DMS79 (cell line): ENCODE data around the gene FCGBP.

Source experiments
- DNase-seq: peaks from one replicate; lab custom pipeline; 2025; lab: John Stamatoyannopoulos, UW

Gene FCGBP

DNA sequence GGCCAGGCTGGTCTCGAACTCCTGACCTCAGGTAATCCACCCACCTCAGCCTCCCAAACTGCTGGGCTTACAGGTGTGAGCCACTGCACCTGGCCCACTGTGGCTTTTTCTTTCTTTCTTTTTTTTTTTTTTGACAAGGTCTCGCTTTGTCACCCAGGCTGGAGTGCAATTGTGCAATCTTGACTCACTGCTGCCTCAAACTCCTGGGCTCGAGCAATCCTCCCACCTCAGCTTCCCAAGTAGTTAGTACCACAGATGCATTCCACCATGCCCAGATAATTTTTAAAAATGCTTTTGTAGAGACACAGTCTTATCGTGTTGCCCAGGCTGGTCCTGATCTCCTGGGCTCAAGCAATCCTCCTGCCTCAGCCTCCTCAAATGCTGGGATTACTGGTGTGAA lies 12.1 kb upstream of the FCGBP start:
- DNase-seq = no peak

DNA sequence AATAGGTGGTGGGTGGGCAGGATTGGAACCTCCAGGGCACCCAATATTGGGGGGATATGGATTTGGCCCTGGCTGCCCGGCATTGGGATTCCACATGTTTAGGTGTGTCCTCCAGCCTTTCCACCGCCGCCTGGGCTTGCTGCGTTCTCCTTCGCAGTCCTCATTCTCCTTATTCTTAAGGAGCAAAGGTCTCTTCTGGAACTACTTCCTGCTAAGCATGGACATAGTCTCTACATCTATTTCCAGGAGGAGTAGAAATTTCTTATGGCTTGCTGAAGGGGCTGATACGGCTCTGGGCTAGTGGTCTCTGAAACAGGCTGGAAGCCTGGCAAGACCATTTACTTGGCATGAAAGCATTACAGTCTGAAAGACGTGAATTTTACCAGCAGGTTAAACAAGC lies 9.2 kb upstream of the FCGBP start:
- DNase-seq = no peak

DNA sequence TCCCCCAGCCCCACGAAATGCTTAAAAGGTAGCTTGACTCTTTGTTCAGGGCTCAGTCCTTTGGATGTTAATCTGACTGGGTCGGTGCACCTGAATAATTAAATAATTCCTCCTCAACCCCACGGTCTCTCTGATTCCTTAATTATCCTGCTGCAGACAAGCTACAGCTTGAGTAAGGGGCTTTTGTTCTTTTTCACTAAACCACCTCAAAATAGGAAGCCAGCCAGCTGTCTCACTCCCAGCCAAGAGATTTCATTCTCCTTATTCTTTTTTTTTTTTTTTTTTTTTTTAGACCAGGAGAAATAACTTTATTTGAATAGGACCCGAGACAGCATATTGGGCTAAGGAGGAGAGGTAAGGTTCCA lies 7.9 kb upstream of the FCGBP start:
- DNase-seq = no peak

DNA sequence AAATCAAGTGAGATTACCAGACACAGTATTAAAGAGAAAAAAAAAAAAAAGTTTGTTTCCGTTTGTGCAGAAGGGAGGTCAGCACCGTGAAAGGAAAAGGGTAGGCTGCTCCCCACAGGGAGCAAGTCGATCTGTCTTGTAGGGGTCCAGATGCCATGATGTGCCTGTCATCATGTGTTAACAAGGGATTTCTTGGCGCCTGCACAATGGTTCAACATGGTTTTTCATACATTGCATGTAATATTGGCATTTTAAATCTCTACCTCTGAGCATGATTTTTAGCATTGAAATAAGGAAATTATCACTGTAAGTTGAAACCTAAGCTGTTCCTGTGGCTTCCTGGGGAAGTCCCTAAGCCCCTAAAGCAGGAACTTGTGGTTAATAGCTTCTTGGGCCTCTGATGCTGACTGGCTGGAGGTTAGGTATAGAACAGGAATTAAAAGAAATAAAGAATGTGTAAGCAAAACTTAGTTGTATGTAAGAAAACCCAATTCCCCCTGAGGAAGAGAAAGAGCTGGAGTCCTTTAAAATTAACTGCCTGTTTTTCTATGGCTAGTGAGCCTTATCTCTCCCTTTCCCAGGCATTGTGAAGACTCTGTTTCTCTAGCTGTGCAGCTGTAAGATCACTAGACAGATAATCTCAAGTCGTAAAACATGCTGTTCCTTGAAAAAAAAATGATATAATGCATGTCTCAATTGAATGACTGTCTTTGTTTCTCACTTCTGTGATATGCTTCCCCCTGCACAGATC lies 7.4 kb upstream of the FCGBP start:
- no peak for DNase-seq

DNA sequence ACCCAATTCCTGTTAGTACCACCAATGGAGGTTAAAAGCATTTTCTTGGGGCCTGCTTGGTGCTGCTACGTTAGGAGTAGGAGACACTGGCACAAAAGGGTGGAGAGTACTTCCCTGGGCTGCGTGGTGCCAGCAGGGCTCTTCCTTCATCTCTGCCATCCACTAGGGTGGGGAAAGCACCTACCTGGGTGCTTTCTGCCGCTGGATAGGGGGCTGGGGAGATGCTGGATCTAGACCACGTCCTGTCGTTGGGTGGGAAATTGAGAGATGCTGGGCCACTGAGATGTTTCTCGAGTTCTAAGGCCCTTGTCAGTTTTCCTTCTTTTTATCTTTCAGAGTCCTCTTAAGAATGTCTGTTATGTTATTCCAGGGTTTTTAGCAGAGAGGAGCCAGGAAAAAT lies 6.7 kb upstream of the FCGBP start:
- no peak for DNase-seq

DNA sequence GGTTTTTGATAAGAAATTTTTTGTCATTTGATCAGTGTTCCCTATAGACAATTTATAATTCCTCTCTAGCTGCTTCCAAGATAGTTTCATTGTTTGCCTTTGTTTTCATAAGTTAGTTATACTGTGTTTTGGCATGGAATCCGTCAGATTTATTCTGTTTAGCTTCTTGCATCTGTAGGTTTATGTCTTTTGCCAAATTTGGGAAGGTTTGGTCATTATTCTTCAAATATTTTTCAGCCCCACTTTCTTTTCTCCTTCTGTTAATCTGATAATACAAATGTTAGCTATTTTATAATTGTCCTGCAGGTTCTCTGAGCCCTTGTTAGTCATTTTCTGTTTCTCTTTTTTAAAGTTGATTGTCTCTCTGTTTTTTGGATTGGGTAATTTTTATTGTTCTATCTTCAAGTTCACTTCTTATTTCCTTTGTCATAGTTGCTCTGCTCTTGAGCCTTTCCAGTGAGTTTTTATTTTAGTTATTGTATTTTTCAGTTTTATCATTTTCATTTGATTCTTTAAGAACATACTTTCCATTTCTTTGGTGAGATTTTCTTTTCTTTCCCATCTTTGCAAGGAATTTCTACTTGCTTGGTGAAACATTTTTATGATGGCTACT lies 5.9 kb upstream of the FCGBP start:
- no peak for DNase-seq

DNA sequence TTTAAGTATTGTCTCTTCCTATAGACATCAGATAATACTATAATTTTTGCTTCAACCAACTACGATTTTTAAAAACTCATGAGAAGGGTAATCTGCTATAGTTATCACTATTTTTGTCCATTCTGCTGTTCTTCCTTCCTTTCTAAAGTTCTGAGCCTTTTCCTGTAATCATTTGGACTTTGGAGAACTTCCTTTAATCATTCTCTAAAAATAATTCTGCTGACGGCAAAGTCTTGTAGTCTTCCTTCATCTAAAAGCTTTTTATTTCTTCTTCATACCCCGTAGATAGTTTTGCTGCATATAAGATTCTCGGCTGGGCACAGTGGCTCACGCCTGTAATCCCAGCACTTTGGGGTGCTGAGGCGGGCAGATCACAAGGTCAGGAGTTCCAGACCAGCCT lies 5.1 kb upstream of the FCGBP start:
- DNase-seq = no peak

DNA sequence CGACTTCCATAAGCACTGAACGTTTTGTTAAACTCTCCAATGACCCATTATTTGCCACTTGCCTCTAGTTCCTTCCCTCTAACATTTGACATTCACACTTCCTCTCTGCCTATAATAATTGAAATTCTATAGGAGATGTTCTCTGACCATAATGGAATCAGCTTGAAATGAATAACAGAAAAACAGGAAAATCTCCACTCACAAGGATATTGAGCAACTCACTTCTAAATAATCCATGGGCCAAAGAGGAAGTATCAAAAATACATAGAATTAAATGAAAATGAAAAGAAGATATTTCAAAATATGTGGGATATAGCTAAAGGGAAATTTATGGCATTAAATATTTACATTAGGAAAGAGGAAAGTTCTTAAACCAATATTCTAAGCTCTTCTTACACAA lies 3.4 kb upstream of the FCGBP start:
- no peak for DNase-seq

DNA sequence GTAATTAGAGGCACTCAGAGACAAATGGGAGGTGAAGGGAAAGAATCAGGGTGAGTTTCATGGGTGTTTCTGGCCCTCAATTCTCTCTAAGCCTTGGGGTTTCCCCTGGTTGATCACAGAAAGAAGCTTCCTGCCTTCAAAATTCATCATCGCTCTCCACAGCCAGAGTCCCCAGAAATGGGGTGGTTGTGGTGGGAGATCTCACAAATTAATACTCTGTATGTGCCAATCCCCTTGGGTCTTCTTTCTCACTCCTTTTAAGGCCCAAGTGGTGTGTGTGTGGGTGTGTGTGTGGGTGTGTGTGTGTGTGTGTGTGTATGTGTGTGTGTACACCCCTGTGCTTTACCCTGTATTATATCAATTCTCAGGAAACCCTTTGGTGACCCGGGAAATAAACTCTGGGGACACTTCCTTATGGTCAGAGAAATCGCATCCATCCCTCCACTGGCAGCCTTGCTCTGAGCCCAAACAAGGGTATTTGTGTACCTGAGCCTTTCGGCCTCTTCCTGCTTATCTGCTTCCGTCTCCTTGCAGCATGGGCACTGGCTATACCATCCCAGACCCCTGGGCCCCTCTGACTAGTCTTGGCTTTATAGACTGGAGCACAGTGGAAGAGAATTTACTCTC lies 2.8 kb upstream of the FCGBP start:
- DNase-seq = no peak

DNA sequence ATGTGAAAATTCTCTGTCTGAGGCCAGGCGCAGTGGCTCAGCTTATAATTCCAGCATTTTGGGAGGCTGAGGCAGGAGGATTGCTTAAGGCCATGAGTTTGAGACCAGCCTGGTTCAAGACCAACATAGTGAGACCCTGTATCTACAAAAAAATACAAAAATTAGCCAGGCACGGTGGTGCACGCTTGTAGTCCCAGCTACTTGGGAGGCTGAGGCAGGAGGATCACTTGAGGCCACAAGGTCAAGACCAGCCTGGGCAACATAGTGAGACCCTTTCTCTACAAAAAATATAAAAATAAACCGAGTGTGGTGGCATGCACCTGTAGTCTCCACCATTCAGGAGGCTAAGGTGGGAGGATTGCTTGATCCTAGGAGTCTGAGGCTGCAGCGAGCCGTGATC lies 2.2 kb upstream of the FCGBP start:
- DNase-seq = no peak

DNA sequence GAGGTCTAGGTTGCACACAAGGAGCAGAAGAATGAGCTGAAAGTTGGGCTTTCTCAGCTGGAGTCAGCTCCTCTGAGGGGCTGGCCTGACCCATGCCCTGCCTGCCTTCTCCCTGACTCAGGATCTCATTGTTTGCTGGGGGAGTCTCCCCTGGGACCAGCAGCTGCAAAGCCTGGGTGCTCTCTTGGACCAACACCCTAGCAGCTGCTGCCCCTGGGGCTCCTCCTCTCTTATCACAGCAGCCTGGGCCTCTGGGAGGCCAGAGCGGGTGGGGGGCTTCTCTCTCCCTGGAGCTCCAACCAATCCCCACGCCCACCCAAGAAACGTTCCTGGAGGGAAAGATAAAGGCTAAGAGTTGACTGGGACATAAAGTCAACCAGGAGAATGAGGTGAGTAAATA lies 1.6 kb upstream of the FCGBP start:
- no peak for DNase-seq

DNA sequence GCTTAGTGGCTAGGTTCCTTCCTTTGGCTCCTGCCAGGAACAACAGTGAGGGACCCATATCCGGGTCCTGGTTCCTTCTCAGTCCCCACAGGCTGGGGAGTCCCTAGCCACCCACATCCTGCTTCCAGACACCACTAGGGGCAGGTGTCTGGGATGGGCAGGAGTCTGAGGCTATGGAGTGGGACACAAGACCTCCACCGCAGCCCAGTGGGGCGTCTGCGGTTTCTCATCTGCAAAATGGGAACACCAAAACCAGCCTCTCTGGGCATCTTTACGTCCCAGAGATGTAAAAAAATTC lies 879 bp upstream of the FCGBP start:
- DNase-seq = no peak

DNA sequence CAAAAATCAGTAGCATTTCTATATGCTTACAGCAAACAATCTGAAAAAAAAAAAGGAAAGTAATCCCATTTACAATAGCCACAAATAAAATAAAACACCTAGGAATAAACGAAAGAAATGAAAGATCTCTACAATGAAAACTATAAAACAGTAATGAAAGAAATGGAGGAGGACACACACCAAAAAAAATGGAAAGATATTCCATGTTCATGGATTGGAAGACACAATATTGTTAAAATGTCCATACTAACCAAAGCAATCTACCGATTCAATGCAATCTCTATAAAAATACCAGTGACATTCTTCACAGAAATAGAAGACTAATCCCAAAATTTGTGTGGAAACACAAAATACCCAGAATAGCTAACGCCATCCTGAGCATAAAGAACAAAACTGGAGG lies 4.7 kb downstream of the FCGBP start:
- DNase-seq = no peak

DNA sequence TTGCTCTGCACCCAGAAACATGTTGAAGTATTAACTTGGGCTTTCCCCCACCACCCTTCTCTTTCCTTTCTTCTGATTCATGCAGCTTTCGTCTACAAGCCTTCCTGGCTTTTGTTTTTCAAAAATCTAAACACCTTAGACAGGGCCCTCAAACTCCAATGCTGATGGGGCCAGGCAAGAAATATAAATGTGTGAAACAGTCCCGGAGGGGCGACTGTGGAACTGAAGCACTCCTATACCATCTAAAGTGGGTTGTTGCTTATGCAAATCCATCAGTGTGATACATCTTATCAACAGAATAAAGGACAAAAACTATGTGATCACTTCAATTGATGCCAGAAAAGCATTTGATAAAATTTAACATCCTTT lies 6.1 kb downstream of the FCGBP start:
- DNase-seq = no peak

DNA sequence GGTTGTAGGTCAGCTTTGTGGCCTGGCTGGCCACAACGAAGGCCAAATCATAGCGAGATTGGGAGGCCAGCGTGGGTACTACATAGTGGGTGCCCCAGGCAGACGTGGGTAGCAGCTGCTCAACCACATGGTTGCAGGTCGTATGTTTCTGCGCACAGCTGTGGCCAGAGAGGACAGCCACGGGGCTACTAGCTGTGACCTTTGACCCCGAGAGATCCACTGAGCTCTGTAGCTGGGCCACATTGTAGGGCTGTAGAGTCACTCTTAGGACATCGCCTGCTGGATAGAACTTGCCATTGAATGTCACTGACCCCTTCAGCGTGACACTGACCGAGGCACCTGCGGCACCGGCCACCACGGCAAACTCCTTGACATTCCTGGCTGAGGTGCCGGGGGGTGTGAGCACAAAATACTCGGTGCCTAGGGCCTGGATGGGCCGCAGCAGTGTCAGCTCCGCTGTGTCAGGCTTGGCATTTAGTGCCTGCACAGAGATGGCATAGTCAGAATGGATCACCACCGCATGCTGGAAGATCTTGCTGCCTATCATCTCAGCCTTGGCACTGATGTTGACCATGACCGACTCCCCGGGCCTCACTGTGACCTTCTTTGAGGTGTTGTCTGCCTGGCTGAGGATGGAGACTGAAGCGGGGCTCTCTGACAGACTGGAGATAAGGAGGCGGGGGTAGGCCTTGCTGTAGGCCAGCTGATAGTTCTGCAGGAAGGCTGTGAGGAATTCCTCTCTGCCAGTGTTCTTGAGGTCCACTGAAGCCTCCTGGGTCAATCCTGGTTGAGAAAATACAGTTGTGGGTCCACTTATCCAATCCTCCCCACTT lies 6.7 kb downstream of the FCGBP start:
- no peak for DNase-seq

DNA sequence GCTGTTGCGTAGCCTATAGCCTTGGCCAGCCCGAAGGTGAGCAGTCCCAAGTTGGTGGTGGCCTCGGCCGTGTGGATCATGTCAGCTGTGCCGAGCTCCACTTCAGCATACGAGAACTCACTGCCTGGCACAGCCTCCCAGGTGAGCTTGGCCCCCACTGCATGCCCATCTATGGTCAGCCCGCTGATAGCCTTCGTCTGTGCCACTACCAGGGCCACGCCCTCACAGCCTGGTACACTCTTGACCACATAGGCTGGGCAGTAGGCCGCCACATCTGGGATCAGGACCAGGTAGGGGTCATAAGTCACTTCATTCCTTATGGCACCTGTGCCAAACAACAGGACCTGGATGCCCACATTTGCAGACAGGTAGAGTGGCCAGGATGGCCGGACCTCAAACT lies 7.4 kb downstream of the FCGBP start:
- no peak for DNase-seq

DNA sequence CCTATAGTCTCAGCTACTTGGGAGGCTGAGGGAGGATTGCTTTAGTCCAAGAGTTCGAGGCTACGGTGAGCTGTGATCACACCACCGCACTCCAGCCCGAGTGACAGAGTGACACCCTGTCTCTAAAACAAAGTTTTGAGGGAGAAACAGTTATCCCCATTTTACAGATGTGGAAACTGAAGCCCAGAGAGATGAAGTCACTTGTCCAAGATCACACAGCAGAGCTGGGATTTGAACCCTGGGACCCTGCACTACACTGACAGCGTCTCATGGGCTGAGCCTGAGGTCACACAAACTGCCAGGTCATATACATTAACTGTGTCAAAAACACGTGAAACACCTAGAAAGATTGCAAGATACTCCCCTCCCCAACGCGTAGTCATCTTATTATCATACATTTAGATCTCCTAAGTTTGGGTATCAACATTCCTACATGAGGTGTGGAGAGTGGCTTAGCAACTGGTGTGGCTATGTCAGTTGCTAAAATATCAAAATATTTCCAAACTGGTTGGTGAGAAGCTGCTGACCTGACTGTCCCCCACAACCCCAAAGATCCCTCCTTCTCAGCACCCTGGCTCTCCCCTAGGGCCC lies 8.2 kb downstream of the FCGBP start:
- DNase-seq = no peak

DNA sequence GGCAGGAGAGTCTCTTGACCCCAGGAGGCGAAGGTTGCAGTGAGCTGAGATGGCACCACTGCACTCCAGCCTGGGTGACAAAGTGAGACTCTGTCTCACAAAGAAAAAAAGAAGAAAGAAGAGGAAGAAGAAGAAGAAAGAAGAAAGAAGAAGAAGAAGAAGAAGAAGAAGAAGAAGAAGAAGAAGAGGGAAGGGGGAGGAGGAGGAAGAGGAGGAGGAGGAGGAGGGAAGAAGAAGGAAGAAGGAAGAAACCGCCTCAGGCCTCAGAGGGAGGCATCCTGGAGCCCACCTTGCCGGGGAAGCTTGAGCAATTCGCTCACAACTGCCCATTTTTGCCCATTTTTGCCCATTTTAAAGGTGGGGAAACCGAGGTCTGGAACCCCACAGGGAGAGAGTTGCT lies 9.5 kb downstream of the FCGBP start:
- no peak for DNase-seq

DNA sequence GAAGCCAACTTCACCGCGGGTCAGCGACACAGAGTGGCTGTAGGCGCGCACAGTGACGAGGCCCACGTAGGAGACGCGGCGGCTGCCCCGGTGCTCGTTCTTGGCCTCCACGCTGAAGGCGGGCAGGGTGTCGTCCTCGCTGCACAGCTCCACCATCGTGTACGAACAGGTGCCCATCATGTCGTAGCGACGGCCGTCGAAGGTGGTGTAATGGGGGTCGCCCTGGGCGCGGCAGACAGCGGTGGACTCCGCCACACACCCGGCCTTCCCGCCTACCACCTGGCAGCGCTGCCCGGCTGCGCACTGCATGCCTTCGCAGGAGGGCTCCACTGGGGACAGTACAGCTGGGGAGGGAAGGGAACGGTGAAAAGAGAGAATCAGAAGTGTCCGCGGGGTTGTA lies 10.0 kb downstream of the FCGBP start:
- no peak for DNase-seq

DNA sequence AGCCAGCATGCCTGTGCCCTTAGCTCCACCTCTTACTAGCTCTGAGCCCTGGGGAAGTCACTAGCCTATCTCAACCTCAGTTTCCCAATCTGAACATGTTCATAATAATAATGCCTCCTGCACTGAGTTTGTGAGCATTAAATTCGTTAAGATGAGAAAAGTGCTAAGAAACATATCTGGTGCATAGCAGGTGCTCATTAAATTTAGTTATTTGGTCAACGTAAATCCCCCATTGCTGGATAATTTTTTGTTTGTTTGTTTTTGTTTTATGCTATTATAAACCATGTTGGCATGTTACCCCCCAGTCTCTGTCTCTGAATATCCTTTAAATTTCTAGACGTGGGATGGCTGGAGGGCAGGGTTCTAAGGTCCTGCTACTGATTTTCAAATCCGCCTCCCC lies 10.6 kb downstream of the FCGBP start:
- no peak for DNase-seq

DNA sequence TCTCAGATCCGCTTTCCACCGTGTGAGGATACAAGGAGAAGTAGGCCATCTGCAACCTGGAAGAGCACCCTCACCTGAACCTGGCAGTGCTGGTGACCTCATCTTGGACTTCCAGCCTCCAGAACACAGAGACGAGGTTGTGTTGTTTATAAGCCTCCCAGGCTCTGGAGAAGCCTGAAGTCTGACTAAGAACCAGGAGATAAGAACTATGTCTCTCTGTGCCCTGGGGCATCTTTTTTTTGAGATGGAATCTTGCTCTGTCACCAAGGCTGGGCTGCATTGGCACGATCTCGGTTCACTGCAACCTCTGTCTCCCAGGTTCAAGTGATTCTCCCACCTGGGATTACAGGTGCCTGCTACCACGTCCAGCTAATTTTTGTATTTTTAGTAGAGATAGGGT lies 14.5 kb downstream of the FCGBP start:
- no peak for DNase-seq

DNA sequence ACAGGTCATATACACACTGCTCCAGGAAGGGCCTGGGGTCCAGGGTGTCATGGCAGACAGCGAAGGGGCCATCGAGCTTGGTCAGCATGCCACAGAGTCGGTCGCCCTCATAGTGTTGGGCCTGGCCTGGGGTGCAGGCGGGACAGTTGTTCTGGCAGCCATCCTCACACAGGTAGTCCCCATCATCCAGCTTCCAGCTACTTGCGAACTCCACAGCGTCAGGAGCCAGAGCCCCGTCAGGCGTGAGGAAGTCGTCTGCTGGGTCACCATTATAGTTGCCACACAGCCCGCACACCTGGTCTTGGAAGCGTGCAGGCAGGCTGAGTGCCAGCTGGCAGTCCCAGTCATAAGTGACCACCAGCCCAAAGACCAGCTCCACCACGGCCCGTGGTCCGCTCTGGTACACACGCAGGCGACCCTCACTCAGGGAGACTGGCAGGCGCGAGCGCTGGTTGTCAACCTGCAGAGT lies 16.2 kb downstream of the FCGBP start:
- DNase-seq = no peak
